Activated naive CD8-positive, alpha-beta T cell treated with anti-CD3 and anti-CD28 coated beads, Interleukin-2, amount 50 U/mL, for 24 hours (primary cell): Measurements from ENCODE around the gene HTRA2.

Experiments used
- ATAC-seq: fragments of 150-1000 bp; cut with Tn5 transposase; one replicate; pipeline ENCODE4 v1.10.0; 2021
- DNase-seq: peaks from one replicate; pipeline ENCODE4 v3.0.0; 2021
- H3K27ac Mint-ChIP-seq: one replicate; pipeline ENCODE4 v1.8.0; 2021; ENCODE audit warnings: mild to moderate bottlenecking, mixed read lengths
- H3K27me3 Mint-ChIP-seq: one replicate; pipeline ENCODE4 v1.8.0; 2021; ENCODE audit warnings: mixed read lengths
- H3K36me3 Mint-ChIP-seq: one replicate; pipeline ENCODE4 v1.8.0; 2021; ENCODE audit warnings: low read depth, mixed read lengths
- H3K4me1 Mint-ChIP-seq: one replicate; pipeline ENCODE4 v1.8.0; 2021; ENCODE audit warnings: mixed read lengths
- H3K4me3 Mint-ChIP-seq: one replicate; pipeline ENCODE4 v1.8.0; 2021; ENCODE audit warnings: mild to moderate bottlenecking, moderate library complexity, mixed read lengths
- H3K9me3 Mint-ChIP-seq: one replicate; pipeline ENCODE4 v1.8.0; 2021; ENCODE audit warnings: mixed read lengths

Gene HTRA2

DNA sequence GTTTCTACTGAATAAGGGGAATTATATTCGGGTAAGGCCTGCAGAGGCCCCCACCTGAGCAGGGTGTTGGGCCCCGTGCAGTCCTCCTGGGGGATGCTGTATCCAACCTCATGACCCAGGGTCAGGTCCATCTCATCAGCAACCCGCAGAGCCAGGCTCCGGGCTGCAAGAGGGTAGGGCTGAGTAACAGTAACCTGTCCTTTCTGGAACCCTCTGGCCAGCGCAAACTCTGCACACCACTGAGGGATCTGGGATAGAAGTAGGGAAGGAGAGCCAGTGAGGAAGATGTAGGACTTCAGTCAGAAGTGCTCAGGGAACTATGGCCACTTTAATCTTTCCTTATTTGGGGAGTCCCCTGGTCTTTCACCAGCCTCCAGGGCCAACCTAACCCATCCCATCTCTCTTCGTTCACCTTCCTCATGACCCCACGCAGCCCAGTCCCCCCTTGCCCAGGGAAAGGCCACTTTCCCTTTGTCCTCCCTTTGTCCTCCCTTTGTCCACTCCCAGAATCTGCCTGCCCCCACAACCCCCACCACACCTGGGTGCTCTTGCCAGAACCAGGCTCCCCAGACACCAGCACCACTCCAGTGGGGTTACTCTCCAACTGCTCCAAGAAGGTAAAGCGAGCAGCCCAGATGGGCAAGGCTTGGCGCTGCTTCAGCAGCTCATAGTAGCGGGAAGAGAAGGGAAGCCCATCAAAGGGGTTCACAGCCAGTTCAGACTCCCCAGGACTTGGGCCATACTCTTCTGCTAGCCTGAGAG, 4.6 kb upstream of the HTRA2 start:
- H3K9me3 Mint-ChIP-seq: no peaks in the 10 kb centered on the region
- H3K36me3 Mint-ChIP-seq: peaks cover 36% of the 10 kb centered on the region
- peaks cover 27% of the 10 kb centered on the region for H3K4me1 Mint-ChIP-seq
- H3K27ac Mint-ChIP-seq: no peak overlapping the region
- DNase-seq: no peak
- no peak for ATAC-seq
- no peak overlapping the region for H3K4me3 Mint-ChIP-seq
- H3K27me3 Mint-ChIP-seq: peaks cover 7% of the 10 kb centered on the region

DNA sequence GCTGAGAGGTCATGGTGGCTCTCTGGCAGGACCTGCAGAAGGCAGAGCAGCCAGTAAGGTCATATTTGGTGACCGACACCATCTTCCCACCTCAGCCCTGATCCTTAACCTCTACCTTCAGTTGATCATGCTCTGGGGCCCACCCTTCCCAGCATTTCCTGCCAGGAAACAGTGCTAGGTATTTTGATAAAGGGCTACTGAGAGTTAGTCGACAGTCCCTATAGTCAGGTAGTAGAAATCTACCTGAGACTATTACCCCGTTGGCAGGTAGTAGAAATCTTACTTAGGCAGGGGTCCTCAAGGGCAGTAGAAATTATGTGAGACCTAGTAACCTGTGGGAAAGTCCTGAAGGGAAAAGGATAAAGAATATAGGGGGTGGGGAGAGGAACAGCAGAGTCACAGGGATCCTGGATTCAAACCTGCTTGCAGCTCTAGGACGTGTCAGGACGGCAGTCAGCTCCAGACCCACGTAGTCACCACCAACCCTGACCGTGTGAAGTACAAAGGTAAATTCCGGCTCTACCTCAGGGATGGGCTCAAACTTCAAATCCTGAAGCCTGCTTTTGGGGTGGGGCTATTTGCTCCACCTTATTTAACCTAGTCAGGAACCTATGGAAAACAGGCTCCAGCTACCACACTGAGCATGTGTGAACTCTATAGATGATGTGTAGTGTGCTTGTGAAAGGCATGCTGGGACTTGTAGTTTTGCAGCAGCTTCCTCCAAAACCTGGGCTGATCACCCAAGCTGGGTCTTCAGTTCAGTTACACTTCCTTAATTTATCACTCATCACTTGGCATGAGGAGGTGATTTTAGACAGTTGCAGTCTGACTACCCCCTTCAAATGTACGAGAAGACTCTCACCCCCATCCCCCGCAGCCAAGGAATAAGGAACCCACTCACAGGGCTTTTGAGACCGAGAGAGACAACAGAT, 3.8 kb upstream of the HTRA2 start, which contains the start of gene DQX1:
DQX1 (minus strand) TSS at position 515 of the 932 bp plus-strand sequence; CDS start at position 13, 502 bp downstream.
- ATAC-seq (no peak), DNase-seq (no peak)
- H3K36me3 Mint-ChIP-seq: peaks cover 38% of the 10 kb centered on the region

GRCh38 chr2:74526649-74527230, 3.0 kb upstream of the HTRA2 start:
- peak overlapping the region; percentile 34 for H3K27ac Mint-ChIP-seq
- DNase-seq (no peak), ATAC-seq (no peak)
- no peak overlapping the region for H3K4me3 Mint-ChIP-seq
- H3K4me1 Mint-ChIP-seq: peaks cover 38% of the 10 kb centered on the region
- H3K9me3 Mint-ChIP-seq: no peaks in the 10 kb centered on the region
- H3K36me3 Mint-ChIP-seq: peaks cover 45% of the 10 kb centered on the region
- H3K27me3 Mint-ChIP-seq: peaks cover 2% of the 10 kb centered on the region

More for the DNA sequence above, 3.8 kb upstream of the HTRA2 start, which contains the start of gene DQX1:
- H3K27me3 Mint-ChIP-seq: peaks cover 4% of the 10 kb centered on the region
- no peaks in the 10 kb centered on the region for H3K9me3 Mint-ChIP-seq
- H3K27ac Mint-ChIP-seq: peak within 1 kb of the TSS; percentile 34
- no peak within 1 kb of the TSS for H3K4me3 Mint-ChIP-seq
- H3K4me1 Mint-ChIP-seq: peaks cover 30% of the 10 kb centered on the region

- Mint-ChIP-seq H3K4me3 (peak overlapping the region; percentile 94), H3K27me3 (no peaks in the 10 kb centered on the region), H3K4me1 (peaks cover 46% of the 10 kb centered on the region), H3K9me3 (no peaks in the 10 kb centered on the region), H3K36me3 (peaks cover 54% of the 10 kb centered on the region), H3K27ac (peak overlapping the region; percentile 93)
- no peak for DNase-seq
- ATAC-seq: no peak
Observed at GRCh38 chr2:74527741-74528140, 2.0 kb upstream of the HTRA2 start.

GRCh38 chr2:74528600-74529356, 955 bp upstream of the HTRA2 start:
- H3K36me3 Mint-ChIP-seq: peaks cover 57% of the 10 kb centered on the region
- H3K4me1 Mint-ChIP-seq: peaks cover 46% of the 10 kb centered on the region
- H3K27ac Mint-ChIP-seq: peak overlapping the region; percentile 93
- ATAC-seq (peak; percentile 1), DNase-seq (no peak)
- H3K4me3 Mint-ChIP-seq: peak overlapping the region; percentile 94
- H3K27me3 Mint-ChIP-seq: no peaks in the 10 kb centered on the region
- H3K9me3 Mint-ChIP-seq: no peaks in the 10 kb centered on the region

DNA sequence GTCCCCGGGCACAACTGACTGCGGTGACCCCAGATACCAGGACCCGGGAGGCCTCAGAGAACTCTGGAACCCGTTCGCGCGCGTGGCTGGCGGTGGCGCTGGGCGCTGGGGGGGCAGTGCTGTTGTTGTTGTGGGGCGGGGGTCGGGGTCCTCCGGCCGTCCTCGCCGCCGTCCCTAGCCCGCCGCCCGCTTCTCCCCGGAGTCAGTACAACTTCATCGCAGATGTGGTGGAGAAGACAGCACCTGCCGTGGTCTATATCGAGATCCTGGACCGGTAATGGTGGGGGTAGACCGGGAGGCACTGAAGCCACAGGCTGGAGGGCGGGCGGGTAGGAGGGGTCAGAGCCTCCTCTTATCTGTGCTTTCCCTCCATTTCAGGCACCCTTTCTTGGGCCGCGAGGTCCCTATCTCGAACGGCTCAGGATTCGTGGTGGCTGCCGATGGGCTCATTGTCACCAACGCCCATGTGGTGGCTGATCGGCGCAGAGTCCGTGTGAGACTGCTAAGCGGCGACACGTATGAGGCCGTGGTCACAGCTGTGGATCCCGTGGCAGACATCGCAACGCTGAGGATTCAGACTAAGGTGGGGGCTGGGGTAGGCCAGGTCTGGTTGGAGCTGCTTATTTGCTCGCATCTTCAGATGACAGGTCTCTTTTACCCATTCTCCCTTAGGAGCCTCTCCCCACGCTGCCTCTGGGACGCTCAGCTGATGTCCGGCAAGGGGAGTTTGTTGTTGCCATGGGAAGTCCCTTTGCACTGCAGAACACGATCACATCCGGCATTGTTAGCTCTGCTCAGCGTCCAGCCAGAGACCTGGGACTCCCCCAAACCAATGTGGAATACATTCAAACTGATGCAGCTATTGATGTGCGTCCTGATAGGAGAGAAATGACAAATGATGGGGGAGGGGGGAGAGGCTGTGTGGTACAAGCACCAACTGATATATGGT, 780 bp downstream of the HTRA2 start:
- H3K4me3 Mint-ChIP-seq: peak overlapping the region; percentile 94
- H3K4me1 Mint-ChIP-seq: peaks cover 46% of the 10 kb centered on the region
- H3K27ac Mint-ChIP-seq: peak overlapping the region; percentile 84
- H3K9me3 Mint-ChIP-seq: no peaks in the 10 kb centered on the region
- peaks cover 57% of the 10 kb centered on the region for H3K36me3 Mint-ChIP-seq
- peak; percentile 22 for ATAC-seq
- no peaks in the 10 kb centered on the region for H3K27me3 Mint-ChIP-seq
- peak; percentile 55 for DNase-seq

GRCh38 chr2:74531666-74532065, 1.9 kb downstream of the HTRA2 start:
- Mint-ChIP-seq H3K4me1 (peaks cover 40% of the 10 kb centered on the region), H3K27me3 (no peaks in the 10 kb centered on the region), H3K9me3 (no peaks in the 10 kb centered on the region), H3K36me3 (peaks cover 47% of the 10 kb centered on the region), H3K27ac (peak overlapping the region; percentile 23), H3K4me3 (peak overlapping the region; percentile 94)
- no peak for ATAC-seq
- DNase-seq: no peak

- H3K27ac Mint-ChIP-seq: peak overlapping the region; percentile 23
- H3K4me3 Mint-ChIP-seq: peak overlapping the region; percentile 29
- peaks cover 1% of the 10 kb centered on the region for H3K27me3 Mint-ChIP-seq
- peaks cover 35% of the 10 kb centered on the region for H3K4me1 Mint-ChIP-seq
- DNase-seq (no peak), ATAC-seq (no peak)
- no peaks in the 10 kb centered on the region for H3K9me3 Mint-ChIP-seq
- peaks cover 41% of the 10 kb centered on the region for H3K36me3 Mint-ChIP-seq
Observed at GRCh38 chr2:74532222-74532621, 2.5 kb downstream of the HTRA2 start.

- no peaks in the 10 kb centered on the region for H3K9me3 Mint-ChIP-seq
Observed at GRCh38 chr2:74533464-74533863, 3.7 kb downstream of the HTRA2 start.

DNA sequence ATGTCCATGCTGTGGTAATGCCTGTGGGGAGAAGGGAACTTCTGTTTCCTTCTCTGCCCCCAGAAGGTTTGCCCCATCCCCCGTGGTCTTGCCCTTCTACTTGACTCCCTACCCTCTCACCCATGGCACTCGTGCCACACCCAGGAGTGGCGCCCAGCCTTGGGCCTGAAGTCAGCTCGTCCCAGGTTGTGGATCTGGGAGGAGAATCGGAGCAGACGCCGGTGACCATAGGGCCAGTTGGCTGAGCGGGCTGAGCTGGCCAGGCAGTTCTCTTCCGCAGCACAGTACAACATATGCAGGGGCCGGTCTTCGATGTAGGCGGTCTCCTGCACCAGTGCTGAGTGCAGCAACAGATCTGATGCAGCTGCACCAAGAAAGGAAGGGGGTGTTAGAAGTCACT, 4.7 kb downstream of the HTRA2 start:
- Mint-ChIP-seq H3K4me1 (peaks cover 31% of the 10 kb centered on the region), H3K27me3 (peaks cover 19% of the 10 kb centered on the region), H3K27ac (no peak overlapping the region), H3K4me3 (no peak overlapping the region), H3K9me3 (no peaks in the 10 kb centered on the region), H3K36me3 (peaks cover 21% of the 10 kb centered on the region)
- no peak for DNase-seq
- no peak for ATAC-seq

More at GRCh38 chr2:74533464-74533863, 3.7 kb downstream of the HTRA2 start:
- Mint-ChIP-seq H3K36me3 (peaks cover 29% of the 10 kb centered on the region), H3K4me1 (peaks cover 27% of the 10 kb centered on the region), H3K27me3 (peaks cover 11% of the 10 kb centered on the region), H3K4me3 (no peak overlapping the region), H3K27ac (no peak overlapping the region)
- DNase-seq: no peak
- ATAC-seq: no peak

DNA sequence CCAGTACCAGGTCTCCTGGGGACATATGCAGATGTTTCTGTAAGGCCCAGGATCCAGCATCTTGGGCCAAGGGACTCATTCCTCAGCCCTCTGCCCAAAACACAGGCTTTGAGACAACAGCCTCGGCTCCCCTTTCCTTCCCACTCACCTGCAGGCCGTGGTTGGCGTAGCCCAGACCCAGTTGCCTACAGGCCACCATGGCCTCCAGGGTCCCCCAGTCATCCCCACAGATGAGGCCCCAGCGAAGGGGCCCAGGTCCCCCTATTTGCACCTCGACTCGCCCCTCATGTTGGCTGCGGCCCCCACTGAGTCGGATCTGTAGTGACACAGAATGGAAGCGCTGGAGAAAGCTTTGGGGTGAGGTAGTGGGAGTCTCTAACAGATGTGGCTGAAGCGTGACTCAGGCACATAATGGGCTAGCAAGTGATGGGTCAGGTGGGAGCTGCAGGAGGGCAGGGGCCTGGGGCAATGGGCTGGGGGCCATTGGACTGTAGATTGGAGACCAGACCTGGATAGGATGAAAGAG, 5.8 kb downstream of the HTRA2 start:
- Mint-ChIP-seq H3K4me3 (no peak overlapping the region), H3K9me3 (no peaks in the 10 kb centered on the region), H3K36me3 (peaks cover 21% of the 10 kb centered on the region), H3K4me1 (peaks cover 31% of the 10 kb centered on the region), H3K27me3 (peaks cover 19% of the 10 kb centered on the region), H3K27ac (no peak overlapping the region)
- ATAC-seq: no peak
- DNase-seq: no peak

DNA sequence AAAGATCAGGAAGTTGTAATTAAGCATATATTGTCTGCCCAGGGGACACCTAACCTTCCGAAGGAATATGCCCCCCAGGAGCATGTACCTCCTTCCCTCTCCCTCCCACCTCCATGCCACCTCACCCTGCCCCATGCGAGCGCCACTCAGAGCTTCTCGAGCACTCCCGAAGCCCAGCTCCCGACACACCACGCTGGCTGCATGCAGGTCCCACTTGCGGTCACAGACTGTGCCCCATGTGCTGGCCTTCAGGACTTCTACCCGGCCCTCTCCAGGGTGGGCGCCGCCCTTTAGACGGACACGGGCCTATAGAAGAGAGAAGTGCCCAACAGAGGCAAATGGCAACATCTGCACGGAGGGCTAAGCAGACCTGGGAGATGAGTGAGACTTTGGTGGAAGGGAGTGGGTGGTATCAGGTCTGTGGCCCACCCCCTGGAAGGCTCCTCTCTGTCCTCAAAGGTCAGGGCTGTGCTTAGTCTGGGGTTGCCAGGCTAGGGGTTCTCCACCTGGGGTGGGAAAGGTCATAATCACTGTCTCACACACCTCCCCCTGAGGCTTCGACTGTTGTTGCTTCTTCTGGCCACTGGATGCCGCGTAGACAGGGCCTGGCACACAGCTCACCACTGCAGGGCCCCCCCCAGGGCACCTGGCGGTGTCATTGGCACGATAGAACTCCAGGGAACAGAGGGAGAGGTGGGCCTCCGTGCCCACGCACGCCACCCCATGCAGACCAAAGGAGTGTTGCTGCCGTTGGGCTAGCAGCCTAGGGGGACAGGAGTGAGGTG, 6.6 kb downstream of the HTRA2 start:
- ATAC-seq: peak; percentile 81
- peaks cover 24% of the 10 kb centered on the region for H3K4me1 Mint-ChIP-seq
- no peak overlapping the region for H3K27ac Mint-ChIP-seq
- DNase-seq: no peak
- peaks cover 19% of the 10 kb centered on the region for H3K27me3 Mint-ChIP-seq
- H3K4me3 Mint-ChIP-seq: no peak overlapping the region
- no peaks in the 10 kb centered on the region for H3K9me3 Mint-ChIP-seq
- H3K36me3 Mint-ChIP-seq: peaks cover 16% of the 10 kb centered on the region
